HG03469 (cell line): ENCODE measurements around the gene LSM14B.
"Not testable (repeated sequence)": the region's sequence is repeated elsewhere in the genome, so short reads cannot be mapped to it uniquely, and the experiment has no call there.

ENCODE experiments used
- ATAC-seq: cut with Tn5 transposase; IDR thresholded peaks from one replicate; pipeline ENCODE4 v1.9.1; 2021; ENCODE audit warnings: mild to moderate bottlenecking, moderate library complexity, moderate number of reproducible peaks; ENCODE audit not compliant: unreplicated experiment

The LSM14B gene

DNA sequence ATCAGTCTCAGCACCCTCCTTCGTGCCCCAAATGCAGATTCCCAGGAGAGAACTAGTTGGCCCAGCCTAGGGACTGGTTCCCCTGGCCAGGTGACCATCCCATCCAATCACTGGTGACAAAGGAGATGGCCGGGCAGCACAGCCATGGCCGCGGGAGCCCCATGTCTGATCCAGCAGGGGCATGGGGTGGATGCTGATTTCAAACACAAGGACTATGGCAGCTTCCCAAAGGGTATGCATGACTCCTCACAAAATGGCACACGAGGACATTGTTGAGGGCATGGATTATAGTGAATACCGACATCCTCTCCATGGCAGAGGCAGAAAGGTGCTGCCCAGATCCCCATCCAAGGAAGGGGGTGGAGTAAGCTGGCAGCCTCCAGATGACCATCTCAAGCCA lies 9.9 kb upstream of the LSM14B start:
- no peak for ATAC-seq

DNA sequence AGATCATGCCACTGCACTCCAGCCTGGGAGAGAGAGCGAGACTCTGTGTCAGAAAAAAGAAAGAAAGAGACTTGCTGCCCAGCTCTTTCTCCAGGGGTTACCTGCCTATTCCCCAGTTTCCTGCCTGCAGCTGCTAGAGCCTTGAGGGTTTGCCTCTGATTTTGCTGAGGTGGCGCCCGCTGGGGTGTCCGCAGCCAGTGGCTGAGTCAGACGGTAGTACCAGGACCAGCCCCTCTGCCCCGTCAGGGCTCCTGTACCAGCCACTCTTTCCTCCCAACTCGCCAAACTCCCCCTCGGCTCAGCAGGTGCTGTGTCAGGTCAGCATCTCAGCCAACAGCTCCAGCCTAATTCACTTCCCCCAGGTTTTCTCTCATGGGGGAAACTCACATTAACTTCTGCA lies 7.4 kb upstream of the LSM14B start:
- no peak for ATAC-seq

DNA sequence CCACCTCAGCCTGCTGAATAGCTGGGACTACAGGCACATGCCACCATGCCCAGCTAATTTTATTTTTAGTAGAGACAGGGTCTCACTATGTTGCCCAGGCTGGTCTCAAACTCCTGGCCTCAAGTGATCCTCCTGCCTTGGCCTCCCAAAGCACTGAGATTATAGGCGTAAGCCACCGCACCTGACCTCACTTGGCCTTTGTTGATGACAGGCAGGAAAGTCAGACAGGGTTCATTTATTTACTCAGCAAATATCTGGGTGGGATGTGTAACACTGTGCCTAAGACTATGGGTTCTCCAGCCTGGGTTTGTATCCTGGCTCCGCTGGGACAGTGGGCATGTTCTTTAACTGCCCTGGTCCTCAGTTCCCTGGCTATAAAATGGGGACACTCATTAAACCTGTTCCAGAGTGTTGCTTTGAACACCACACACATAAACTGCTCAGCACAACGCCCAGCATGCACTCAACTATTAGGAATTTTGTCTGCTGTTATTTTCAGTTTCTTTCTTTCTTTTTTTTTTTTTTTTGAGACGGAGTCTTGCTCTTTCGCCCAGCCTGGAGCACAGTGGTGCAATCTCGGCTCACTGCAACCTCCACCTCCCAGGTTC lies 6.4 kb upstream of the LSM14B start:
- not testable (repeated sequence) for ATAC-seq

DNA sequence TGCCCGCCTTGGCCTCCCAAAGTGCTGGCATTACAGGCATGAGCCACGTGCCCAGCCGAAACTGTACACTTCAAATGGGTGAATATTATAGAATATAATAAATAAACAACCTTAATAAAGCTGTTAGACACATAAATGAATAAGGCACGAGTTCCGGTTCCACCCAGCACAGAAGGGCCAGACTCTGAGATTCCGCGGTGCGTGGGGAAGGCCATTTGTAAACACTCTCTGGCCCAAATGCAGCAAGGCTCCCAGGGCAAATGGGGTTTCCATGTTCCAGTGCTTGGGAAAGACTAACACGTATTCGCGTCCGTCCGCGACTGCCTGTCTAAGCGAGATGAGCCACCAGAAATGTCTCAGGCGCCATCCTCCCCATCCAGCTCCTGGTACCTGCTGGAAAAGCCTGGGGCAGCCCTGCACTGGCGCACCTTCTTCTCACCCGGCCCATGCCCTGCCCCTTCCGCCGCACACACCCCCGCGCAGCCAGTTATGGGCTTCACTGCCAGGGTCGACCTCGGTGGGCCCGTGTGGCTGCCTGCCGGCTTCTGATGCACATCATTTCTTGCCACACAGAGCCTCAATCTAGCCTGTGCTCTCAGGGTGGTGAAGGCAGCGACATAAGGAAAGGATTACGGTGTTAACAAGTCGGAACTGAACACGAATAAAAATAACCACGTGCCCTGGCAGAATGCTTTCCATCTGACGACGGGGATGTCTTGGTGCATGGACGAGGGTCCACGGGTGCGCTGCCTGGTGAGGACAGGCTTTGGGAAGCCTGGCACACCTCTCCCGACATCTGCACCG lies 5.5 kb upstream of the LSM14B start:
- no peak for ATAC-seq

DNA sequence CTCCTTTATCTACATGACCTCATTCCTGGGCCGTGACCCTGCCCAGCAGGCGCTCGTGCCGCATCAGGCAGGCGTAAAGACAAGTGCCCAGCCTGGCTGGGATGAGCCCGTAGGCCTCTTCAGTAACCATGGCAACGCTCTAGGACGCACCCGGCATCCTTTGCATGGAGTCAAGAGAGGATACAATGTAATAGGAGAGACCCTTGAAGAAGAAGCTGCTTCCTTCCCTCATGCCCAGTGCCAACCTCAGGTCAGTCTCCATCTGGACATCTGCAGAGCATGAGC lies 5.0 kb upstream of the LSM14B start:
- ATAC-seq, result no peak

DNA sequence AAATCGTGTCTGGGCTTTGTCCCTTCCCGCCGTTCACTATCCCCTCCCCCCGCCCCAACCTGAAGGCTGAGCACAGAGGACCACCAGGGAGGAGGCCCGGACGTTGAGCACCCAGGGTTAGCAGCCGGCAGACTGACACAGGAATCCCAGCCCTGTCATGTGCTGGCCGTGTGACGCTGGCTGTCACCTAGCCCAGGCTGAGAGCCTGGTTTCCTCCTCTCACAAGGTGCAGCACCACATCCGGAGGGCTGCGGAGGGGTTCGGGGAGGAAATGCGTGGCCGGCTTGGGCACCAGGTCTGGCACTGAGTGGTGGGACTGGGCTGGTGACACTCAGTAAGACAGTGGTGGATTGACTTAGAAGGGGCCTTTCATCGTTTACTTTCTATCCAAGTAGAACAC lies 4.6 kb upstream of the LSM14B start:
- ATAC-seq, result no peak

DNA sequence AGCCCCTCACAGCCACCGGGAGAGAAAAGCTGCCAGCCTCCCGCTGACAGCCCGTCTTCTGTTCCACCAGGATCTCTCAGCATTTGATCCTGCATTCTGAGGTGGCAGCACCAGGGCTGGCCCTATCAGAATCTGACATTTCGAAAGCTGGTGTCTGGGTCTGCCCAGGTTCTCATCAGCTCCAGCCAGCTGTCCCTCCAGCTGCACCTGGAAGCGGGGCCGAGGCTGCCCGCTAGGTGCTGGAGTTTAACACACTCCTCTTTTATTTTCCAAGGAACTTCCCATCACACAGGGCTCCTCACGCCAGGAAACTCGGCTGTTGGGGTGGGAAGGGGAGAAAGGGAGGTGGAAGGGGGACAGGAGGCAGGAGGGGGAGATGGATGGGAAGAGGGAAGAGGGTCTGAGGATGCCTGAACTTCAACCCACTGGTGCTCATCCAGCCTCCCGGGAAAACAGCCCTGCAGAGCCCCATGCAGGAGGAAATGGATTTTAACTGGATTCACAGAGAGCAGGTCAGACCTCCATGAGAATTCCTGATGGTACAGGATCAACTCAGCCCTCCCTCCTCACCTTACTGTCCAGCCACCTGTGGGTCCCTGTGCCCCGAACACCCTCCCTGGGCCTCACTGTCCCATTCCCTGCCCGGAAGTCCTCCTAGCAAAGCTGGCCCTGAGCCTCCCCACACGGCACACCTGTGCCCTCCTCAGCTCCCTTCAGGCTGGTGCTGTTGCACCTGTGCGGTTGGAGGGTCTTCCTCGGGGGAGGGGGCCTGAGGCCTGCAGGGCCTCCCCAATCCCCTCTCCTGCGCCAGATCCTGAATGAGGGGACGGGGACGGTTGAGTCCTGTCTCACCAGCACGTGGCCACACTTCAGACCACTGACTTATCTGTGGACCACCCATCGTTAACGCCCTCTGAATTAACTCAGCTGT lies 3.9 kb upstream of the LSM14B start:
- no peak for ATAC-seq

DNA sequence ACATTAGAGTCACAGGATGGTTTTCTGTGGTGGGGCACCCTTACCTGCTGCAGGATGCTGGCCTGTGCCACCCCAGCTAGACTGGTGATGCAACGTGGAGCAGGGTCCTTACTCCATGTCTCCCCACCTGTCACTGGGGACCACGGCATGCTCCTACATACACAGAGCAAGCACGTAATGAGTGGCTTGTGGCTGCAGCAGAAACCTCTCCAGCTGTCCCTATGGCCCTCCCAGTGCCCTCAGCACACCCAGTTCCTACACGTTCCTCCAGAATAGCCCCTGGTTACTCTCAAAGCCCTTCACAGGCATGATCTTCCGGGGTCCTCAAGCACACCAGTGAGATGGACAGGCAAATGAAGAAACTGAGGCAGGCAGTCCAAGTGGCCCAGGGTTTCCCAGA lies 3.2 kb upstream of the LSM14B start:
- ATAC-seq, result no peak

DNA sequence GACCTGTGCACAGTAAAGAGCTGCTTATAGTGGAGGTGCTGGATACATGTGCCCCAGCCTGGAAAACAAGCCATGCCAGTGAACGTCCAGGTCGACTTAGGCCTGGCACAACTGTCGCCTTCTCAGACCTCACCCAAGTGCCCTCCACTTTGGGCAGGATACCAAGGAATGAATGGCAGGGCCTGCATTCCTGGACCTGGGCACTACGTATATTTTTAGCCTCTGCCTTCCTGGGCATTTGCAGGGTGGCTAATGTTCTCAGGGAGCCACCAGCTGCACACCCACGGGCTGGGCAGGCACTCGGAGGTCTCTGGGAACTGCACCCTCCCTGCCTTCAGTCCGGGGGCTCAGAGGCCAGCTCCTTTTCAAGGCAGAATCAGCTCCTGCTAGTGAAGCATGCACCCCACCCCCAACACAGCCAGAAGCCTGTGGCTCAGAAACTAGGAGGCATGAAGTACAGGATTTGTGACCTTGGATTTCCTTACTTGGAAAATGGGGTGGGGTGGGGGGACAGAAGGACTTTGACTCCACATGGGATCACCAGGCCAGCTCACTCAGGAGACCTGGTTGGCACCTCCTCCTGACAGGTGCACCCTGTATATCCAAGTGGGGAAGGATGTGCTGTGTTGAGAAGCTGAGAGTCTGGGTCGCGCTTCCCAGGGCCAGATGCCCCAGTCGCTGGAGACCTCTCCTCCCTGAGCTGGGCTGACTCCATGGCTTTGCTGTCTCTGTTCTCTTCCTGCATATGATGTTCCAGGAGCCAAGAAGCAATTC lies 2.5 kb upstream of the LSM14B start:
- ATAC-seq, result no peak

DNA sequence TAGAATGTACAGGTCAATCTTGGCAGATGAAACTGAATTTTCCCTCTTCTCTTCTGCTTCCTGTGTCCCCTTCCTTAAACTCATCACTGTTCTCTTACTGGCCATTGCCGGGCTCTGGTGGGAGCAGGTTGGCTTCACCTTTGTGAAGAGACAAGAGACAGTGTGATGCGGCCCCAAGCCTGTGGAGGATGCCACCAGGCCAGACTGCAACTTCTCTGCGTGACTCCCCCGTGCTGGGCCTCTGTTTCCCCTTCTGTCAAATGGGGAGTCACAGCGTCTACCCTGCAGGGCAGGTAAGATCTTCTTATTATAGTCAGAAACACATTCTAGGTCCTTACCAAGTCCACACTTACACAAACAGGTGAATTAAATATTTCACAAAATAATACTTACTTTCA lies 1.9 kb upstream of the LSM14B start:
- ATAC-seq, result no peak

DNA sequence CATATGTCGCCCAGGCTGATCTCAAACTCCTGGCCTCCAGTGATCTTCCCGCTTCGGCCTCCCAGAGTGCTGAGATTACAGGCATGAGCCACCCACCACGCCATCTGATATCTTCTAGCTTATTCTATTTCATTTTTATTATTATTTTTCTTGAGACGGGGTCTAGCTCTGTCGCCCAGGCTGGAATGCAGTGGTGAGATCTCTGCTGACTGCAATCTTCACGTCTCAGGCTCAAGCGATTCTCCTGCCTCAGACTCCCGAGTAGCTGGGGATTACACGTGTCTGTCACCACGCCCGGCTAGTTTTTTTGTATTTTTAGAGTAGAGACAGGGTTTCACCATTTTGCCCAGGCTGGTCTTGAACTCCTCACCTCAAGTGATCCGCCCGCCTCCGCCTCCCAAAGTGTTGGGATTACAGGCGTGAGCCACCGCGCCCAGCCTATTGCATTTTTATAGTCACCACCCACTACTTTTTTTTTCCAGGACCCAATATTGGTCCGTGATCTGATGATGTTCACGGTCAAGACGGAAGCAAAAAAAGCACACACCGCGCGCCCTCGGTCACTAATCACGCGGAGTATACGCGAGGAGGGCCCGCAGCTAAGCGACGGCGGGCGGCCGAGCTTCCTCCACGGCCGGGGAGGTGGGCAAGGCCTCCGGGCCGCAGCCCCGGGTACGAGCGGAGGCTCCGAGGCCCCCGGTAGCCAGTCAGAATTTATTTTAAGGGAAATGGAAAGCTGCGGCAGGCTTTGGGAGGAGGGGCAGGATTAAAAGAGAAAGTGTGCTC lies 1.1 kb upstream of the LSM14B start:
- ATAC-seq, result no peak

DNA sequence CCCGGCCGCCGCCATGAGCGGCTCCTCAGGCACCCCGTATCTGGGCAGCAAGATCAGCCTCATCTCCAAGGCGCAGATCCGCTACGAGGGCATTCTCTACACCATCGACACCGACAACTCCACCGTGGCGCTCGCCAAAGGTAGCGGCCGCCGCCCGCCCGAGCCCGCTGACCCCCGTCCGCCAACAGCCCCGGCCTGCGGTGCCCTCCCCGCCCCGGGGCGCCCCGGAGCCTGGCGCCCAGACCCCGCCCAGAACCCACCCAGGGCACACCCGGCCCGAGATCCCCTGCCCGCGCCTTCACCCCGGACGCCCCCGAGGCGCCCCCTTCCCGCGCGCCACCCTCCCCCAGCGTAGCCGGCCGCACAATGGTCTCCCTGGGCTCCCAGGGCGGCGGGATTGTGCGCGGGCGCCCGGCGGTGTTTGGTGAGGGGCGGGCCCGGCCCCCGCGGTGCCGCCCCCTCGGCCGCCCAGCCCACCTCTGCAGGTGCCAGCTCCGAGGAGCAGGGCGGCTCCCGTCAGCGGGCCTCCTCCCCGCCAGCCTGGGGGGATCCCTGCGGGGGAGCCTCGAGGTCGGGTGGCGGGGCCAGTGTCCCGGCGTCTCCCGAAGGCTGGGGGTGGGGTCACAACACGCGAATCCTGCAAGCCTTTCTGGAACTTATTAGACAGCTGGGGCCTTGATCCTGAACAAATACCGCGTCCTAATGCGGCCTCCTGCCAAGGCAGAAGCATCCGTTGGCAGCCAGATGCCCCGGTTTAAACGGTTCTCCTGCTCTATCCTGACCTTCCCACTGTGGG lies 577 bp downstream of the LSM14B start:
- no peak for ATAC-seq

DNA sequence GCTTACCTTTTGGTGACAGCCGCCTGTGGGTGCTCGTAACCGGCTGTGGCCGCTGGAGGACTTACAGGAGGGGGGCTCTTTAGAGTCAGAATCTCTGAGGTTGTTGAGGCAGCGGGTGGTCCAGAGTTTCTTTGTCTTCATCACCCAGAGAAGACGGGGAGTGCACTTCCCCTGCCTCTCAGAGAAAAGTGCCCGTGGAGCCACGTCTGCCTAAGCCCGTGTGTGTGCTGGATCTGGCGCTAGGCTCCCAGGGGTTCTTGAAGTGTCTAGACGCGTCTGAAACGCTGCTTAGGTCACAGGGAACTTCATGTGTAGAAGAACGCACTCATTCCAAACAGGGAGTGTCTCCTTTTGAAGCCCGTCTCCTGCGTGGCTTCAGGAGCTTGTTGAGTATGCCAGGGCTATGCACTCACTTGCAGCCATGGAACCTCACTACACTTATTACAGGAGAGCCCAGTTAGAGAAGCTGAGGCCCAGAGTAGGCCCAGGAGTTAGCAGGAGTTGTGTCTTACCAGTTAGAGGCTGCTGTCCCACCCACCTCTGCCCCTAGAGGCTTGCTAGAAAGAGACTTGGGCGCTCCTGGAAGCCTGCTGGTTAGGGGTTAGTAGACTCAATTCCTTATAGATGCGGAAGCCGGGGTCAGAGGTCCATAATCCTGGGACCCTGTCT lies 1.3 kb downstream of the LSM14B start:
- ATAC-seq, result no peak

DNA sequence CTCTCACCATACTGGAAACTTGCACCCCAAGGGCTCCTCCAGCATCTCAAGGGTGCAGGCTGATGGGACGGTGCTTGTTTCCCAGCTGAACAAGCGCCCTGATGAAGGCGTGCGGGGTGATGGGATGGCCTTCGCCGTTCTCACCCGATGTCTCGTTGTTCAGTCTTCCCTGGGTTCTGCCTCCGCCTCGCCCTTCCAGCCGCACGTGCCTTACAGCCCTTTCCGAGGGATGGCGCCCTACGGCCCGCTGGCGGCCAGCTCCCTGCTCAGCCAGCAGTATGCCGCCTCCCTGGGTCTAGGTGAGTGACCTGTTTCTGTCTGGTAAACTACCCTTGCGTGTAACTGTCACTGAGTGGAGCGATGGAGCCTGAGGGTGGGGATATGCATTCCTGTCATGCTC lies 3.9 kb downstream of the LSM14B start:
- ATAC-seq, result no peak

DNA sequence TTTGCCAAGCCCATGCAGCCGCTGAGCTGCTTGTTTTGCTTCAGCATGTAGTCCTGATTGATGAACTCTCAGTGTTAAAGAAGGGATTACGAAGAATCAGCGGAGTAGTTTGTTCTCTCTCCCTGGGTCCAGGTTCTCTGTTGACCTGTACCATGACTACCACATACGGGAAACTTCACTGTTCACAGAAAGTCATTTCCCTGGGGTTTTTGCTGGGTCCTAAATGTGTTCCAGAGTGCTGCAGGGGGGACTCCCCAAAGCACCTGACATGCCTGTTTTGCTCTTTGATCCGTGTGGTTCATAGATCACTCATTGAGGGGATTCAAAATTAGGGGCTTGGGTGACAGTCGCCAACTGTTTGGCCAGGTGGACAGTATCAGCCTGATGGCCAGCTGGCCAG lies 5.5 kb downstream of the LSM14B start:
- no peak for ATAC-seq

DNA sequence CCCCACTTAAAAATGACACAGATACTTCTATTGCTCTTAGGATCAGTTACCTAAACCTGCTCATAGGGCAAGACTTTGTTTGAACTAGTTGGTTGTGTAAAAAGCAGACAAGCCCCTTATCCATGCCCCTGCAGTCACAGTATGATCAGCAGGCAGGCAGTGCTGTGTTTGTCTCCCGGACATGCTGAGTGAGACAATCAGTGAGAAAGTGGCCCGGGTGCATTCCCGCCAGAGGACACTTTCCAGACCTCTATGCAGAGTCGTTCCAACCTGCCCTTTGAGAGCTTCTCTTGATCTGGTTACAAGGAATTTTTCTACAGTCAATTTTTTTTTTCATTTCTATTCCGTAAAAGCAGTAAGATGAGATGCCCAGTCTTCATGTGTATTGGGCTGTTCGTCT lies 6.2 kb downstream of the LSM14B start:
- ATAC-seq, result no peak

DNA sequence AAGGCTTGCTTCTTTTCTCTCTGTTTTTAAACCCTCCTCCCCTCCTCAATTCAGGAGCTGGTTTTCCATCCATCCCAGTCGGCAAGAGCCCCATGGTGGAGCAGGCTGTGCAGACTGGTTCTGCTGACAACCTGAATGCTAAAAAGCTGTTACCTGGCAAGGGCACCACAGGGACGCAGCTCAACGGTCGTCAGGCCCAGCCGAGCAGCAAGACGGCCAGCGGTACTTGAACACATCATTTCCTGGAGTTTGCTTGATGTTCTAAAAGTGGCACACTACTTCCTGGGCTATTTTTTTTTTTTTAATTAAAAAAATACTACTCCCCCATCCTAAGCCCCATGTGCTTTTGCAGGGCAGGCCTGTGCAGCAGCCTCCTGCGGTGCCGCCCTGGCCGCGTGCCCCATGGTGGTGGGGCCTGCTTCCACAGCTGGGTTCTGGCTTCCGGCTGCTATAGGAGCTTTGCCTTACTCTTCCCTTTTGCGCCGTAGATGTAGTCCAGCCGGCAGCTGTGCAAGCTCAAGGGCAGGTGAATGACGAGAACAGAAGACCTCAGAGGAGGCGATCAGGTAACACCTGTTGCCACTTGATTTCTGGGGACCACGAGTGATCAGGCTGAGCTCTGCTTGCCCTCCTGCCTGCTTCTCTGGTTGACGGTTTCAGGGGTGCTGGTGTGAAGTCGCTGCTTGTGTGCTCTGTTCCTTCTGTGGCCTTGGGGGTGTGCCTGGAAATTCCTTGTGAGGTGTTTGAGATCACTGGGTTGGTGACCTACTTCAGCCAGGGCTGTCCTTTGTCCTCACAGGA lies 7.7 kb downstream of the LSM14B start:
- ATAC-seq, result no peak
